Osteoblast (primary cell): ENCODE measurements around the gene OR13C5. TPM values are rescaled to one million over a fixed set of nuclear protein-coding genes. Genes with fewer than 3 reads are reported as not detected.

Source experiments
- DNase-seq: peaks from one replicate; pipeline ENCODE4 v3.0.0; 2011; ENCODE audit warnings: low spot score, mixed read lengths; ENCODE audit not compliant: insufficient read length; ENCODE audit errors: missing footprints
- H2AFZ ChIP-seq: 2 replicates; pipeline ENCODE4 v1.6.0; 2011; ENCODE audit warnings: mild to moderate bottlenecking, low read length
- H3K27ac ChIP-seq: 2 replicates; pipeline ENCODE4 v1.5.1; 2011; ENCODE audit warnings: mild to moderate bottlenecking, low read depth, low read length, moderate library complexity
- H3K27me3 ChIP-seq: 2 replicates; pipeline ENCODE4 v1.6.0; 2012; ENCODE audit warnings: mild to moderate bottlenecking, control low read depth, inconsistent platforms, low read length, moderate library complexity; ENCODE audit not compliant: insufficient read depth
- H3K36me3 ChIP-seq: 2 replicates; pipeline ENCODE4 v1.5.1; 2011; ENCODE audit warnings: mild to moderate bottlenecking, low read length, control low read depth, moderate library complexity; ENCODE audit not compliant: insufficient read depth
- H3K4me1 ChIP-seq: 2 replicates; pipeline ENCODE4 v1.5.1; 2011; ENCODE audit warnings: mild to moderate bottlenecking, low read length, control low read depth, moderate library complexity; ENCODE audit not compliant: insufficient read depth
- H3K4me2 ChIP-seq: 2 replicates; pipeline ENCODE4 v1.6.0; 2011; ENCODE audit warnings: mild to moderate bottlenecking, low read length; ENCODE audit not compliant: insufficient read depth
- H3K4me3 ChIP-seq: fragments of 200-600 bp; sonication (generic); 3 replicates; pipeline ENCODE4 v1.5.1; 2012; ENCODE audit warnings: mild to moderate bottlenecking, low read length, inconsistent platforms; ENCODE audit not compliant: insufficient read depth
- H3K79me2 ChIP-seq: 2 replicates; pipeline ENCODE4 v1.6.0; 2012; ENCODE audit warnings: mild to moderate bottlenecking, low read length, control low read depth, inconsistent platforms; ENCODE audit not compliant: insufficient read depth
- H3K9me3 ChIP-seq: 2 replicates; pipeline ENCODE4 v1.5.1; 2011; ENCODE audit warnings: low read depth, low read length, control low read depth
- H4K20me1 ChIP-seq: 2 replicates; pipeline ENCODE4 v1.6.0; 2012; ENCODE audit warnings: mild to moderate bottlenecking, low read length, control low read depth; ENCODE audit not compliant: insufficient read depth
- CTCF ChIP-seq: IDR thresholded peaks from 2 replicates; pipeline ENCODE4 v1.5.1; 2011; ENCODE audit warnings: mild to moderate bottlenecking, low read depth, low read length, moderate library complexity; ENCODE audit errors: extremely low read depth
- total RNA-seq: library from RNA; depleted of rRNA; stranded (reverse); fragments of >200 nt; gene quantifications from 2 replicates; pipeline ENCODE4 v1.2.3, GENCODE V29; 2012

OR13C5 gene
- total RNA-seq, 1 donor, result not detected

- H4K20me1 ChIP-seq, result no peaks in the 10 kb centered on the region
- H3K27me3 ChIP-seq, result no peaks in the 10 kb centered on the region
- H3K9me3 ChIP-seq, result no peaks in the 10 kb centered on the region
- no peaks in the 10 kb centered on the region for H3K36me3 ChIP-seq
- no peak overlapping the region for H3K4me3 ChIP-seq
- TF ChIP-seq CTCF, result no peak
- H3K79me2 ChIP-seq, result no peaks in the 10 kb centered on the region
- no peaks in the 10 kb centered on the region for H3K4me1 ChIP-seq
- no peak overlapping the region for H3K27ac ChIP-seq
- no peak overlapping the region for H2AFZ ChIP-seq
- no peak overlapping the region for H3K4me2 ChIP-seq
- DNase-seq, result no peak
Measured at GRCh38 chr9:104580562-104580961, 18.7 kb downstream of the OR13C5 start.

DNA sequence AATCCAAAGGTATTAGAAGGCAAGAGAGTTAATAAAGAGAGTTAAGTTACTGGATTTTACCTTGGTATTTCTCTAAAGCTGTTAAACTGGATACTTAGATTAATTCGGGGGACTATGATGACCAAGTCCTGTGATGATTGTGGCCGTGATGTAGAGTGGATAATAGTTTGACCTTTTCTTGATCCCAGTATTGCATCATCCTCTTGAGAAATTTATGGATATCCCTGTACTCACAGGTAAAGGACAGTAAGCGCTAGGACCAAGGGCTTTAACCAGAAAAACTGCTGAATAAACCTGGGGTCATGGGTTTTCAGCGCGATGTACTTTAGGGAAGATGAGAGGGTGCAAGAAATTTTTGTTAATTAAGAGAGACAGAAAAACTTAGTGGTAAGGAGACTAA, 21.9 kb downstream of the OR13C5 start:
- Histone ChIP-seq H3K27me3 (no peaks in the 10 kb centered on the region), H3K27ac (no peak overlapping the region), H2AFZ (no peak overlapping the region), H3K4me3 (no peak overlapping the region), H3K36me3 (no peaks in the 10 kb centered on the region), H4K20me1 (no peaks in the 10 kb centered on the region), H3K9me3 (no peaks in the 10 kb centered on the region), H3K79me2 (no peaks in the 10 kb centered on the region), H3K4me1 (no peaks in the 10 kb centered on the region), H3K4me2 (no peak overlapping the region)
- DNase-seq, result no peak
- TF ChIP-seq CTCF, result no peak

DNA sequence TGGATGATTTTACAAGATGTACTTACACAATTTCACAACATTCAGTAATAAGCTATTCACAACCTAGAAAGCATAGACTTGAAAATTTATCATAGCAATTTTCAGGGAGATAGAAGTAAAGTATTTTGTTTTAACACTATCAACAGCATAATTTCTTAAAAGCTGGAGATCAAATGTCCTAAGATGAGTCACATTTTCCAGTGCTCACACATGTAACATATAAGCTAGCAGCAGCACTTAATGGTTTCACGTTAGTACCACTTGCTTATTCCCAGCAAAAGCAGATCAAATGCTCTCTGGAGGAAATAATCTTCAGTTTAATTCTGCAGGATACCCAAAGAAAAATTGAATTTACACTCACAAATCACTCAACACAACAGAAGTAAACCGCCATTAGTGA, 23.8 kb downstream of the OR13C5 start:
- Histone ChIP-seq H3K4me2 (no peak overlapping the region), H3K36me3 (no peaks in the 10 kb centered on the region), H2AFZ (no peak overlapping the region), H3K4me3 (no peak overlapping the region), H4K20me1 (no peaks in the 10 kb centered on the region), H3K27me3 (no peaks in the 10 kb centered on the region), H3K4me1 (no peaks in the 10 kb centered on the region), H3K9me3 (no peaks in the 10 kb centered on the region), H3K79me2 (no peaks in the 10 kb centered on the region), H3K27ac (no peak overlapping the region)
- no peak for DNase-seq
- no peak for TF ChIP-seq CTCF

DNA sequence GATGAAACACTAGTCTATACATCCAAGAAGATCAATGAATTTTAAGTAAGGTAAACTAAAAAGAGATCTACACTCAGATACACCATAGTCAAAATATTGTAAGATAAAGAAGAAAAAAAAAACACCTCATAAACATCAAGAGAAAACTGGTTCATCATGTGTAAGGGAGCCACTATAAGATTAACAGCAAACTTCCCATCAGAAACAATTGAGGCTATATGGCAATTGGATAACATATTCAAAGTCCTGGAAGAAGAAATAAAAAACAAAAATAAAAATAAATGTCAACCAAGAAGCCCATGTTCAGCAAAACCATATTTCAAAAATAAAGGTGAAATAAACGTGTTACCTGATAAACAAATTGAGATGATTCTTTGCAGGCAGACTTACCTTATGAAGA, 26.6 kb downstream of the OR13C5 start:
- no peaks in the 10 kb centered on the region for H3K79me2 ChIP-seq
- no peak overlapping the region for H3K27ac ChIP-seq
- DNase-seq, result no peak
- H3K36me3 ChIP-seq, result no peaks in the 10 kb centered on the region
- H3K27me3 ChIP-seq, result no peaks in the 10 kb centered on the region
- H3K4me3 ChIP-seq, result no peak overlapping the region
- TF ChIP-seq CTCF, result no peak
- H3K4me2 ChIP-seq, result no peak overlapping the region
- H2AFZ ChIP-seq, result no peak overlapping the region
- H3K9me3 ChIP-seq, result no peaks in the 10 kb centered on the region
- no peaks in the 10 kb centered on the region for H4K20me1 ChIP-seq
- no peaks in the 10 kb centered on the region for H3K4me1 ChIP-seq
